Femur (tissue), 1 donor: ENCODE results near the gene RAB4B.
"Not testable (repeated sequence)": the region's sequence is repeated elsewhere in the genome, so short reads cannot be mapped to it uniquely, and the experiment has no call there.

Experiments
- DNase-seq: peaks from one replicate; pipeline ENCODE4 v3.0.0-alpha.2; 2017

The RAB4B gene

GRCh38 chr19:40825460-40826095 is 47.5 kb downstream of the RAB4B start:
- not testable (repeated sequence) for DNase-seq

DNA sequence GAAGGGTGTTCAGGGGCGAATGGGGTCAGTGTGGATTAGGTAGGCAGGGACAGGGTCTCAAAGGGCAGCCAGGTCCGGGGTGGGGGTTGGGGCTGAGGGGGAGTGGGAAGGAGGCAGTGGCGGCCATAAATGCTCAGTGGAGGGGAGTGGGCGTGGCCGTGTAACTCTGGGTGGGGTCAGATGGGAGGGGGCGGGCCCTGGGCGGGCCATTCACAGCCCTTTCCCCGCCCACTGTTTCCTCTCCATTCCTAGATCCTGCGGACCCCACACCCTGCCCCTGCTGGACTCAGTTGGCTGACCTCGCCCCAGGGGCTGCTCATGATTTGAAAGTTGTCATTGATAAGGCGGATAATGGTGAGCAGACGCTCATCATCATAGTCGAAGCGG is 48.3 kb downstream of the RAB4B start:
- DNase-seq = not testable (repeated sequence)

GRCh38 chr19:40826699-40827385 is 48.8 kb downstream of the RAB4B start:
- DNase-seq = not testable (repeated sequence)

GRCh38 chr19:40827386-40828247 is 49.6 kb downstream of the RAB4B start:
- DNase-seq = no peak

- no peak for DNase-seq
Measured at GRCh38 chr19:40829205-40829604, 51.2 kb downstream of the RAB4B start.

DNA sequence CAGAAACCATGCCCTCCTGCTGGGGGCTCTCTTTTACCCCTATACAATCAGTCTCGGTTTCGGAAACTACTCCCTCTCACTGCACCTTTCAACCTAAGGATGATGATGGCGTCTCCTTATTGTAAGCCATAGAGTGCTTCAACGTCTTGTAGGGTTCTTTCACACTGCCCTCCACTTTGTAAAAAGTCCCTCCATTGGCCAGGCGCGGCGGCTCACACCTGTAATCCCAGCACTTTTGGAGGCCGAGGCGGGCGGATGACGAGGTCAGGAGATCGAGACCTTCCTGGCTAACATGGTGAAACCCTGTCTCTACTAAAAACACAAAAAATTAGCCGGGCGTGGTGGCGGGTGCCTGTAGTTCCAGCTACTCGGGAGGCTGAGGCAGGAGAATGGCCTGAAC is 52.7 kb downstream of the RAB4B start:
- not testable (repeated sequence) for DNase-seq

GRCh38 chr19:40831502-40832430 is 53.7 kb downstream of the RAB4B start:
- no peak for DNase-seq

GRCh38 chr19:40832431-40832790 is 54.4 kb downstream of the RAB4B start:
- not testable (repeated sequence) for DNase-seq

- DNase-seq = not testable (repeated sequence)
Measured at GRCh38 chr19:40833728-40834533, 55.9 kb downstream of the RAB4B start.

GRCh38 chr19:40836754-40837429 is 58.8 kb downstream of the RAB4B start:
- no peak for DNase-seq

DNA sequence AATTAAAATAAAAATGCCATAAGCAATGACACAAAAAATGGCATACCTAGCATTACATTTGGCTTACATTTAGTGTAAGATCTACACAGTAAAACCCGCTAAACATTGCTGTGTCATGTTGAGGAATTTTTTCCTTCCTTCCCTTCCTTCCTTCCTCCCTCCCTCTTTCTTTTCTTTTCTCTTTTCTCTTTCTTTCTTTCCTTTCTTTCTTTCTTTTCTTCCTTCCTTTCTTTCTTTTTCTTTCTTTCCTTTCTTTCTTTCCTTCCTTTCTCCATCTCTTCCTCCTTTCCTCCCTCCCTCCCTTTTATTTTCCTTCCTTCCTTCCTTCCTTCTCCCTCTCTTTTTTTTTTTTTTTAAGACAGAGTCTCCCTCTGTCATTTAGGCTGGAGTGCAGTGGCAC is 60.4 kb downstream of the RAB4B start:
- not testable (repeated sequence) for DNase-seq

- DNase-seq = not testable (repeated sequence)
Measured at GRCh38 chr19:40842012-40842411, 64.0 kb downstream of the RAB4B start.

DNA sequence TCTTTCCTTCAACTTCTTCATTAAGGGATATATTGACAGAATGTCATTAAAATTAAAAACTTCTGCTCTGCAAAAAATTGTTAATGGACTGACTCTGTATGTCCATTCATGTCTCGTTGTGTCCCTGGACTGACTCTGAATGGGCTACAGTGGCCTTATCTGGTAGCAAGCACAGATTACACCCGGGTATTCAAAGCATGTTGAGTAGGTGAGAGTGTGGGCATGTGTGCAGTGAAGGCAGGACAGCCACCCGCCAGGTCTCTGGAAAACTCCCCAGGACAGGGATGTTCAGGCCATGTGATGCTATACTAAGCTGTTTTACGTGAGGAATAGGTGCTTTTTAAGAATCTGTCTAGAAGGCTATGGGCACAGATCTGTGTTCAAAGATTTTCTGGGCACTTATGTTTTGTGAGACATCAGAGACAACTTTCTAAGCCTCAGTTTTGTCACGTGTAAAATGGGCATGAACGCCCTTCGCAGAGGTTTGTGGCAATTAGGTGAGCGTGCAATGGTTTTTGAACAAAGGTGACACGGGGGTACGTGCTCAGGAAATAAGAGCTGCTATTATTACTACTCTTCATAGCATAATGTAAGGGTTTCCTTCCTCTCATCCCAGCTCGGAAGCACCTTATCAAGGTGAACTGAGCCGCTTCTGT is 65.1 kb downstream of the RAB4B start:
- not testable (repeated sequence) for DNase-seq

- not testable (repeated sequence) for DNase-seq
Measured at GRCh38 chr19:40843653-40844052, 65.6 kb downstream of the RAB4B start.
